GM18511 (cell line): Measurements from ENCODE around the gene TMC8.
"Not testable (repeated sequence)": the region's sequence is repeated elsewhere in the genome, so short reads cannot be mapped to it uniquely, and the experiment has no call there.

ENCODE experiments used
- ATAC-seq: cut with Tn5 transposase; IDR thresholded peaks from one replicate; pipeline ENCODE4 v1.9.1; 2021; ENCODE audit warnings: mild to moderate bottlenecking, moderate library complexity; ENCODE audit not compliant: unreplicated experiment

Gene TMC8

GRCh38 chr17:78147315-78147998 is 16.9 kb downstream of the TMC8 start:
- peak; percentile 57 for ATAC-seq

GRCh38 chr17:78148286-78149016 is 17.9 kb downstream of the TMC8 start:
- ATAC-seq: no peak

- no peak for ATAC-seq
These were observed 21.0 kb downstream of the TMC8 start for GRCh38 chr17:78151514-78152008.

GRCh38 chr17:78154903-78155811 is 24.6 kb downstream of the TMC8 start:
- ATAC-seq: no peak

GRCh38 chr17:78159575-78160158 is 29.1 kb downstream of the TMC8 start:
- peak; percentile 54 for ATAC-seq

GRCh38 chr17:78163881-78164747 is 33.5 kb downstream of the TMC8 start:
- ATAC-seq: no peak

- ATAC-seq: no peak
These were observed 34.4 kb downstream of the TMC8 start for GRCh38 chr17:78164748-78165607.

GRCh38 chr17:78166416-78166815 is 35.8 kb downstream of the TMC8 start:
- ATAC-seq: no peak

- ATAC-seq: peak; percentile 60
These were observed 37.8 kb downstream of the TMC8 start, which contains the start of gene SYNGR2 for GRCh38 chr17:78168242-78168902. Gene SYNGR2 (plus strand): TSS chr17:78168581. CDS start chr17:78168617, 36 bp downstream.

- no peak for ATAC-seq
These were observed 38.6 kb downstream of the TMC8 start for GRCh38 chr17:78168903-78169793.

- no peak for ATAC-seq
These were observed 40.4 kb downstream of the TMC8 start for GRCh38 chr17:78170692-78171590.

GRCh38 chr17:78171591-78172248 is 41.1 kb downstream of the TMC8 start:
- not testable (repeated sequence) for ATAC-seq

GRCh38 chr17:78172249-78173051 is 41.9 kb downstream of the TMC8 start:
- ATAC-seq: no peak

- peak; percentile 43 for ATAC-seq
These were observed 42.6 kb downstream of the TMC8 start for GRCh38 chr17:78173097-78173715.
